Adrenal gland (tissue), 12 donors: ENCODE measurements around the gene NGFR. TPM values are rescaled to one million over a fixed set of nuclear protein-coding genes. Genes with fewer than 3 reads are reported as not detected.

Experiments
- DNase-seq, 7 donors: peaks; one replicate each; pipeline ENCODE4 v3.0.0-alpha.2; 2019 to 2020
- H3K27ac ChIP-seq, 5 donors: fragments of 200-600 bp; sonication (generic) in 4 of 5; 1 replicate in 3 of 5; 2 replicates in 2 of 5; pipeline versions ENCODE4 v1.5.1 to v1.8.0; 2016 to 2020; ENCODE audit warnings: mild to moderate bottlenecking in 1 of 5
- H3K27me3 ChIP-seq: fragments of 200-600 bp; 2 replicates; pipeline ENCODE4 v1.8.0; 2021
- H3K36me3 ChIP-seq, 2 donors: fragments of 200-600 bp; replicated peaks in 1 of 2; 1 replicate in 1 of 2; 2 replicates in 1 of 2; pipeline versions ENCODE4 v1.5.1 to v1.8.0; 2018 to 2022
- H3K4me1 ChIP-seq, 2 donors: fragments of 200-600 bp; replicated peaks in 1 of 2; 1 replicate in 1 of 2; 2 replicates in 1 of 2; pipeline versions ENCODE4 v1.5.1 to v1.8.0; 2018 to 2021
- H3K4me3 ChIP-seq, 4 donors: fragments of 200-600 bp; sonication (generic) in 3 of 4; one replicate each; pipeline ENCODE4 v1.5.1; 2016 to 2018
- H3K9me3 ChIP-seq, 3 donors: fragments of 200-600 bp; sonication (generic) in 1 of 3; replicated peaks in 1 of 3; 1 replicate in 2 of 3; 2 replicates in 1 of 3; pipeline versions ENCODE4 v1.5.1 to v1.8.0; 2016 to 2021
- POLR2A ChIP-seq, 2 donors: fragments of 450-650 bp; IDR thresholded peaks; one replicate each; pipeline ENCODE4 v1.6.1; 2017; ENCODE audit warnings: antibody characterized with exemption in 2 of 2, mild to moderate bottlenecking in 2 of 2, moderate library complexity in 1 of 2
- WGBS, 4 donors: extraction: QIAGEN DNeasy Blood & Tissue Kit in 2 of 4; methylation state at CpG; one replicate each; pipeline versions ENCODE4 v1.1.5 to v1.1.7; 2013 to 2017; 5-methylcytosine and 5-hydroxymethylcytosine counted together
- intact Hi-C, 2 donors: fragments of 100-400 bp; cut with DNase I; formaldehyde crosslinking; loops; one replicate each; pipeline versions ENCODE4 v1.14.1 to v1.15.0; 2022 to 2023
- polyA plus RNA-seq, 3 donors: library from polyadenylated mRNA; stranded (reverse); fragments of 200-250 nt in 2 of 3; fragments of 350-450 nt in 1 of 3; fragmentation: Illumina TruSeq in 1 of 3; extraction: RNeasy Lipid Tissue Mini Kit (QIAGEN cat#74804) in 1 of 3; gene quantifications; one replicate each; pipeline ENCODE4 v1.2.3, GENCODE V29; 2013 to 2014
- total RNA-seq, 9 donors: library from RNA; depleted of rRNA in 4 of 9; stranded (reverse); fragments of >200 nt in 4 of 9; fragments of 120-200 nt in 1 of 9; fragmentation: NEBNext Ultra II Directional in 1 of 9; extraction: Animal tissue kit (Norgen Biotek cat#: 25700) in 1 of 9; gene quantifications; one replicate each; pipeline versions ENCODE4 v1.1.0 to v1.2.4, GENCODE V29; 2013 to 2023
- TF ChIP-seq, protein P1 (sequence below), 6 experiments: fragments of 450-650 bp in 4 of 6; fragments of 200-600 bp in 2 of 6; sonication (generic) in 1 of 6; IDR thresholded peaks; 1 replicate in 5 of 6; 2 replicates in 1 of 6; pipeline versions ENCODE4 v1.5.1 to v1.8.0; 2016 to 2021; ENCODE audit warnings: antibody characterized with exemption in 6 of 6, mild to moderate bottlenecking in 2 of 6, moderate library complexity in 1 of 6
- donor health status: healthy with polysubstance abuse.
- donor health status: Bipolar disorder and iron deficiency.
- donor health status: DM: yes; HTN: yes; CAD: no.
- donor health status: DM: no; HTN: no; CAD: no.
- donor health status: DM: no; HTN: no; CAD: no.
- donor health status: DM: yes; HTN: yes; CAD: no.

NGFR gene
- total and polyA plus RNA-seq, 12 donors = 4.2 to 77.8 (median 25.9) TPM

- TF ChIP-seq, protein P1, sequence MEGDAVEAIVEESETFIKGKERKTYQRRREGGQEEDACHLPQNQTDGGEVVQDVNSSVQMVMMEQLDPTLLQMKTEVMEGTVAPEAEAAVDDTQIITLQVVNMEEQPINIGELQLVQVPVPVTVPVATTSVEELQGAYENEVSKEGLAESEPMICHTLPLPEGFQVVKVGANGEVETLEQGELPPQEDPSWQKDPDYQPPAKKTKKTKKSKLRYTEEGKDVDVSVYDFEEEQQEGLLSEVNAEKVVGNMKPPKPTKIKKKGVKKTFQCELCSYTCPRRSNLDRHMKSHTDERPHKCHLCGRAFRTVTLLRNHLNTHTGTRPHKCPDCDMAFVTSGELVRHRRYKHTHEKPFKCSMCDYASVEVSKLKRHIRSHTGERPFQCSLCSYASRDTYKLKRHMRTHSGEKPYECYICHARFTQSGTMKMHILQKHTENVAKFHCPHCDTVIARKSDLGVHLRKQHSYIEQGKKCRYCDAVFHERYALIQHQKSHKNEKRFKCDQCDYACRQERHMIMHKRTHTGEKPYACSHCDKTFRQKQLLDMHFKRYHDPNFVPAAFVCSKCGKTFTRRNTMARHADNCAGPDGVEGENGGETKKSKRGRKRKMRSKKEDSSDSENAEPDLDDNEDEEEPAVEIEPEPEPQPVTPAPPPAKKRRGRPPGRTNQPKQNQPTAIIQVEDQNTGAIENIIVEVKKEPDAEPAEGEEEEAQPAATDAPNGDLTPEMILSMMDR (IDR thresholded peaks at IDR 0.05) = no peak
- TF ChIP-seq POLR2A (IDR thresholded peaks at IDR 0.05) = no peak
- 63 to 82% (median 75%) methylated on average over 5 to 8 of the region's 8 CpGs for WGBS, 4 donors
- no peaks in the 10 kb centered on the region for H3K27me3 ChIP-seq
- no peak for DNase-seq
- H3K27ac ChIP-seq = no peak overlapping the region
- H3K36me3 ChIP-seq = no peaks in the 10 kb centered on the region
- H3K4me1 ChIP-seq = no peaks in the 10 kb centered on the region
- H3K9me3 ChIP-seq = no peaks in the 10 kb centered on the region
- no peak overlapping the region for H3K4me3 ChIP-seq
- intact Hi-C loops = no loop called here
Observed at GRCh38 chr17:49545007-49545660, 50.0 kb downstream of the NGFR start.

- Histone ChIP-seq H3K4me3 (no peak overlapping the region), H3K4me1 (no peaks in the 10 kb centered on the region), H3K27ac (no peak overlapping the region), H3K36me3 (no peaks in the 10 kb centered on the region), H3K9me3 (no peaks in the 10 kb centered on the region), H3K27me3 (no peaks in the 10 kb centered on the region)
- TF ChIP-seq POLR2A (IDR thresholded peaks at IDR 0.05) = no peak
- TF ChIP-seq, protein P1 (IDR thresholded peaks at IDR 0.05) = no peak
- WGBS, 4 donors = 75 to 89% (median 83%) methylated on average over 8 to 15 of the region's 15 CpGs
- no peak for DNase-seq
- intact Hi-C loops = no loop called here
Observed at GRCh38 chr17:49545806-49546545, 50.9 kb downstream of the NGFR start.

- Histone ChIP-seq H3K9me3 (no peaks in the 10 kb centered on the region), H3K4me3 (no peak overlapping the region), H3K36me3 (no peaks in the 10 kb centered on the region), H3K4me1 (no peaks in the 10 kb centered on the region), H3K27ac (no peak overlapping the region), H3K27me3 (no peaks in the 10 kb centered on the region)
- intact Hi-C loops = no loop called here
- WGBS, 4 donors = 73 to 83% (median 81%) methylated on average over 16 to 18 of the region's 18 CpGs
- no peak for TF ChIP-seq POLR2A (IDR thresholded peaks at IDR 0.05)
- TF ChIP-seq, protein P1 (IDR thresholded peaks at IDR 0.05) = no peak
- no peak for DNase-seq
Observed at GRCh38 chr17:49546546-49547535, 51.7 kb downstream of the NGFR start.

- H3K27ac ChIP-seq = peak overlapping the region in 1 of 5 donors; percentile 40
- intact Hi-C loops = no loop called here
Observed at GRCh38 chr17:49547566-49547965, 52.5 kb downstream of the NGFR start.

More at GRCh38 chr17:49547566-49547965, 52.5 kb downstream of the NGFR start:
- DNase-seq = peak in 1 of 7 donors; percentile 37
- WGBS, 4 donors = 32 to 55% (median 49%) methylated on average over 9 of the region's 9 CpGs
- H3K9me3 ChIP-seq = no peaks in the 10 kb centered on the region
- H3K4me3 ChIP-seq = no peak overlapping the region
- no peaks in the 10 kb centered on the region for H3K27me3 ChIP-seq
- H3K4me1 ChIP-seq = no peaks in the 10 kb centered on the region
- TF ChIP-seq POLR2A (IDR thresholded peaks at IDR 0.05) = no peak
- TF ChIP-seq, protein P1 (IDR thresholded peaks at IDR 0.05) = no peak
- no peaks in the 10 kb centered on the region for H3K36me3 ChIP-seq
